Jurkat, Clone E6-1 (cell line): ENCODE results near the gene DUSP23. TPM values are rescaled to one million over a fixed set of nuclear protein-coding genes. Genes with fewer than 3 reads are reported as not detected.

Experiments
- DNase-seq: peaks from one replicate; pipeline ENCODE4 v3.0.0-alpha.2; 2011; ENCODE audit warnings: low read depth, low spot score
- H3K4me3 ChIP-seq: 2 replicates; pipeline ENCODE4 v1.5.1; 2011; ENCODE audit warnings: mild to moderate bottlenecking, low read length, control low read depth, moderate library complexity
- polyA plus RNA-seq: library from polyadenylated mRNA; unstranded; fragments of >200 nt; gene quantifications from one replicate; pipeline ENCODE4 v1.2.1, GENCODE V29; 2012; ENCODE audit warnings: missing spikeins; ENCODE audit not compliant: insufficient read length, insufficient read depth

Gene DUSP23
- polyA plus RNA-seq: not detected

DNA sequence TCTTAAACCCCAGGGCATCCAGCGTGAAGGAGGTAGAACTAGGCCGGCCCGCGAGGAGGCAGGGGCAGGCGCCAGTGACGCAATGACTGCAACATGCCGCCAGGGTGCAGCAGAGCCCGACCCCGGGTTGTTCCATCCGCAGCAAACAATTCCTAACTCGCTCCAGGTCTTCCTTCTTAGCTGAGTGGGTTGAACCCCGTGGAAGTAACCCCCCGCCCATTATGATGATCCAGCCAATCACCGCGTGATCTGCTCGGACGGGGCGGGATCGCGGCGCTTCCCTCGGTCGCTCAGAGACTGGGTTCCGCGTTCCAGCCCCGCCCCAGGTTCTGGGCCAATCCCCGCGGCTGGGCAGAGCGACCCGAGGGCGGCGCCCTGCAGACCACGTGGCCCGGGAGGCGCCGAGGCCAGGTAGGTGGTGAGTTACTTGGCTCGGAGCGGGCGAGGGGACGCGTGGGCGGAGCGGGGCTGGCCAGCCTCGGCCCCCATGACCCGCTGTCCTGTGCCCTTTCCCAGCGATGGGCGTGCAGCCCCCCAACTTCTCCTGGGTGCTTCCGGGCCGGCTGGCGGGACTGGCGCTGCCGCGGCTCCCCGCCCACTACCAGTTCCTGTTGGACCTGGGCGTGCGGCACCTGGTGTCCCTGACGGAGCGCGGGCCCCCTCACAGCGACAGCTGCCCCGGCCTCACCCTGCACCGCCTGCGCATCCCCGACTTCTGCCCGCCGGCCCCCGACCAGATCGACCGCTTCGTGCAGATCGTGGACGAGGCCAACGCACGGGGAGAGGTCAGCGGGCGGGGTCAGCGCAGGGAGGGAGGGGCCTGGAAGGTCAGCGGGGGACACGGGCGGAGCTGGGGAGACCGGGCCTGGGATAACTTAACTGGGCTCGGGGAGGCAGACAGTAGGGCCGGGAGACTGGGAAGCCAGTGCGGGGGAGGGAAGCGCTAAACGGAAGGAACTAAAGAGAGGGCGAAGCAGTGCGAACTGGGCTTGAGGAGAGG lies at the start of gene DUSP23:
Gene DUSP23 (plus strand): TSS at position 380 of the 1,000 bp plus-strand sequence. CDS start 139 bp downstream, at position 519.
- H3K4me3 ChIP-seq: peak within 1 kb of the TSS; percentile 28
- DNase-seq: peak; percentile 22

DNA sequence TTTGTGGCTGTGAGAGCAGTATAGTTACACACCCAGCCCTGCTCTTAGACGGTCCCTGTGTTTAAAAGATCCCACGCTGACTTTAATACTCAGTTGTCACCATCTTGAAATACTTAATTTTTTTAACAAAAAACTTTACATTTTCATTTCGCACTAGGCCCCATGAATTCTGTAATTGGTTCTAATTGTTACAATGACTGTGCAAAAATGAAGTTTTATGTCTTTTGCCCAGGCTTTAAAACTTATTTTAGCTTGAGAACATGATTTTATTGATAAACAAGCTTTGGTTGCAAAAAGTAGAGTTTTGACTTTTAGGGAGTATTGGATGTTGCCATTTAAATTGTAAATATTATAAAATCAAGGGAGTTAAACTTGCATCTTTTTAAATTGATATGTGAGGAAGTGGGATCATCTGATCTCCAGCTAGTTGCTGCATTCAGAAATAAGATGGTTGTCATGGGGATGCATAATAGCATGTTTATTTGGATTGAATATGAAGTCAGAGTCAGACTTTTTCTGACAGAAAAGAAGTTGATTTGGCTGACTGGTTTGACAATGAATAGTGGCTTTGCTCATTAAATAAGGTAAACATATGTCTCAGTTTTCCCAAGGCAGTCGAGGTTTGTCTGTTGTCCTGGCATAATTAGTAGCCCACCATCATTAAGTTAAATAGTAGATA lies 43.4 kb upstream of the DUSP23 start:
- no peak for DNase-seq
- H3K4me3 ChIP-seq: no peak overlapping the region

DNA sequence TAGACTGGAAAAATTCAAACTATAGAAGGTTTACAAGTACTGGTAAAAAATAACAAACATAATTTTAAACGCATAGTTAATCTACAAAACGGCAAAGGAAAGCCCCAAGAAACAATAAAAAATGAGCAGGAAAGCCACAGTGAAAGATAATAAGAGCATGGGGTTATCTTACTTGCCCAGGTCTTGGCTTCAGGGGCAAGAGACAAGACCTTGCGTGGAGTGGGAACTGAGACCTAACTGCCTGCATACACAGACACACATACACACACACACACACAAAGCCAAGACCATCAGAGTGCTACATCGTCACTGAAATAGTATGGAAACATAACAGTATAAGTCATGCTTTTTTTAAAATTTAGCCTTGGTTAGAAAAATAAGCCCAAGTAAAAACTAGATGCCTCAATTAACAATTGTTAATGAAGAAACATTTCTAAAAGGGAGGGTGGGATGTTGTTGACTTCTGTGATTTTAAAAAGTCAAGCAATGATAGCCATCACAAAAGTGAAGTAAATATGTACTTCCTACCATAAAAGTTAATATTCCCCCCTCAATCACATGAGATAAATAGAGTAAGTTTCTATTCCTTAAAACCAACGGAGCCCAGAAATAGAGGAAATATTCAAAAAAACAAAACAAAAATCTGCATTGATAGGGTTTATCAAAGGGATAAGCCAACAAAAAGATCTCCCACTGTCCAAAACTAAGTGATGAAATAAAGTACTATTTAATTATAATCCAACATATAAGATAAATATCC lies 36.9 kb upstream of the DUSP23 start:
- no peak overlapping the region for H3K4me3 ChIP-seq
- DNase-seq: no peak

DNA sequence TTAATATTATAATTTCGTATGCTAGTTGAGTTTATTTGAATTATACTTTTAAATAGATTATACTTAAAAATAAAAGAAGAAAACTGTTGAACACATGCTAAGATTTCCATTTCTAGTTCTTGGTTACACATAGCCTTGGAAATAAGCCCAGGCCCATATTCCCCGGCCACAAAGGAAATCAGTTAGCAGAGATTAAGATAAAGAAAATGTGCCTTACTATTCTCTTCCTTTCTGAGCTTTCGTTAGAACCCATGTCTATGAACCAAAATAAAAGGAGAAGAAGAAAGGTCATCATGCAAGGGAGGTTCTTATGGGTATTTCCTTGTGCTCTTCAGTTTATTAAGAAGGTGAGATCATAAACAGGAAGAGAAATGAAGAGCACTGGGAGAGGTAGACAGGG lies 34.1 kb upstream of the DUSP23 start:
- no peak overlapping the region for H3K4me3 ChIP-seq
- peak; percentile 57 for DNase-seq

DNA sequence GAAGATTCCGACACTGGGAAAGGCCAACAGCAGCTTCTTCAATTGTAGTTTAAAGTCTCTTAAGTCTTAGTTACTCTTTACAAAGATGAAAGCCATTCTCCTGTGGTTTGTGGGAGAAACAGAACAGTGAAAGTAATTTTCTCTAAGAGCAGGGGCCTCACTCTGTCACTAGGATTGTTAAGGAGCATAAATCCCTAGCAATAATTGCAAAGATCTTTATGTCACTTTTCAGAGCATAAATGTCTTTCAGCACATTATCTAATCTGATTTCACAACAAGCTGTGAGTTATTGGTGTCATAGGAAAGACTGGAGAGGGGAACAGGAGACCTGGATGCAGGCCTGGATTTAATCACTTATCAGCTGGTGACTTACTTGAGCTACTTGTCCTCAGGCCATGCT lies 32.4 kb upstream of the DUSP23 start:
- no peak overlapping the region for H3K4me3 ChIP-seq
- DNase-seq: peak; percentile 63

DNA sequence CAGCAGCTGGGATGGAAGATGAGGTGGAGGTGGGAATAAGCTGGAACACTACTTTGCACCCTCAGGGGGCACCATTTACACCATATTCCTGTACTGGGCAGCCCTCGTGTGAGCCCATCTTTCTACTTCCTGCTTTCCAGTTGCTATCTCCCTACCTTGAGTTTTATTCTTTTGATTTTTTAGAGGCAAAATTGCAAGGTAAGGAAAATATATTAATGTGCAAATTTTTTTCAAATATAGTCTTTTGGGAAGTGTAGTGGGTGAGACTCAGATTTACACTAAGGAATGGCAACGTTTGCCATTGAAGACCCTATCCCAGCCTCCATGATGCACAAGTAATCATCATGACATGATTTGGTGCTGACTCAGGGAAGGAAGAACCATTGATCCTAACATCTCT lies 31.1 kb upstream of the DUSP23 start:
- no peak for DNase-seq
- no peak overlapping the region for H3K4me3 ChIP-seq

DNA sequence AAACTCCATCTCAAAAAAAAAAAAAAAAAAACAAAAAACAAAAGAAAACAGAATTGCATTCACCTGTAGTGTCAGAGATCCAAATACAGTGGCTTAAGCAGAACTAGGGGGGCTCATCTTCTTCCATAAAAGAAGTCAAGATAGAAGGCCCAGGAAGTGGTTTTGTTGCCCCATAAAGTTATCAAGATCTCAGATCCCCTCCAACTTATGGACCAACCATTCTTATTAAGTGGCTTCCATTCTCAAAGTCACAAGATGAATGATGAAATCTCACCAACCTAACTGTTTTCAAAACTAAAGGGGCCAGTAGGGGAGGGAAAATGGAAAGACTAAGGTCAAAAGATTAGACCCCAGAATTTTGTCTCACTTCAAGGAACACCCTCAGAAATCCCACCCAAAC lies 30.1 kb upstream of the DUSP23 start:
- no peak for DNase-seq
- H3K4me3 ChIP-seq: no peak overlapping the region

DNA sequence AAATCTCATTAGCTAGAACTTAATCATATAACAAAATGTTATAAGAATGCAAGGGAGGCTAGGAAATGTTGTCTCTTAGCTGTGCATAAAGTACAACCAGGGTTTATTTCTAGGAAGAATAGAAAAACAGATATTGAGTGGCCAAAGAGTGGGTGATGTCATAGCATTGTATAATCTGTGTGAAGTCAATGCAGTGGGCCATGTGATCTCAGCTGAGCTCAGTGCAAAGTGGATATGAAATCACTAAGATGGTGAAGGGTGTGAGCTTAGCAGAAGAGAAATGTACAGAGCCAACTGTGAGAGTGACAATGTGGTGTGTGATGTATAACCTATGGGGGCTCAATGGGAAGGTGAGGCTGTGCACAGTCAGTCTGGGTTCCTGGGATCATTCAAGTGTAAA lies 29.7 kb upstream of the DUSP23 start:
- DNase-seq: no peak
- no peak overlapping the region for H3K4me3 ChIP-seq

DNA sequence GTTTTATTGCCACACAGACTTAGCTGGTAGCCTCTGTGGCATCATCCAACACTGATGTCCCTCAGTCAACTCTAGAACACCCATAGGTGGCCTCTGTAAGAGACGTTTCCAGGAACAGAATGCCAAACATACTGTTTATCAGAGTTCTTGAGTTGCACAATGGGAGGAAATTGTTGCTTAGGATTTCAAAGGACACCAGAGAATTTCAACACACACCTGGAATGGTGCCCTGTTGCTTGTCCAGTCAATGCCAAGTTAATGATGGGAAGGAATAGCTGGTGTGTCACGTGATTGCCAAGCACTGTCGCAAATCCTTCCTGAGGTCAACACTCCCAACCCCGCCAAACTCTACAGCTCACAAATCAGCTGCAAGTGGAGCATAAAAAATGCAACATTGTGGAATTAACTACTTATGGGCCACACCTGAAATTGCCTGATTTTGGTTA lies 28.6 kb upstream of the DUSP23 start:
- no peak for DNase-seq
- H3K4me3 ChIP-seq: no peak overlapping the region

DNA sequence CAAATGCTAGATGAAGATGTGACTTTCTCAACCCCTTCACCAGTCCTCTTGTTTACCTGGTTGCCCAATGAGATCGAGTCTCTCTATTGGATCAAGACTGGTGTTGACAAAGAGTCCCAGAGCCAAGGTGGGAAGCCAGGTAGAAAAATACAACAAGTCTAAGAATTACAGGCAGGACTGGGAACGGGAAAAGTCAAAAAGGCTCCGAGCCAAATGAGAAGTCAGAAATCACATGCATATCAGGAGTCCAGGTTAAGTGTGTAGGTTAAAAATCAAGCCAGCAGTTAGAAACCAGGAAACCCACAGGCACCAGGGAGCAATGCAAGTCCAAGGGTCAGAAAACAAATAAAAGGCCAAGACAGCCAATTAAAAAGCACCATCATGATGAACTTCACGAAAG lies 27.4 kb upstream of the DUSP23 start:
- no peak overlapping the region for H3K4me3 ChIP-seq
- no peak for DNase-seq

DNA sequence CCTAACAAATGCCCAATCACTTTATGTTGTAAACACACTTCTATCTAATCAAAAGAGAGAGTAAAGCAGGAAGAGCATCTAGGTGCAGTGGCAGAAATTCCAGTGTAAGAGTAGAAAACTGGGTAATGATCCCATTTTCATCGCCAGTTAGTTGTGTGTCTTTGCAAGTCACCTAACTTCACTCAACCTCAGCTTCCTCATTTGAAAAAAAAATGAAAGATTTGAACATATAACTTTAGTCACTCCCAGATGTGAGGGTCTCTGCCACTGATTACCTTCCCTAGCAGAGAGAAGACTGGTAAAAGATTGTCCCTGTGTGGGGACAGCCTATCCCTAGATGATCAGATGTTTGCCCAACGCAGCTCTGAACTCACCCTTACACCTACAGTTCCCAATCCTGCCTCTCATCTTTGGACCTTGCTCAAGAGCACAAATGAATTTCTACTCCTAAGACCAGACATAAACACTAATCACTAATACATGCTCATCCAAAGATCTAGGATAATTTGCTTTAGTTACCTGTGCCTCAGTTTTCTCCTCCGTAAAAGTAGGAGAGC lies 25.2 kb upstream of the DUSP23 start:
- DNase-seq: no peak
- no peak overlapping the region for H3K4me3 ChIP-seq

DNA sequence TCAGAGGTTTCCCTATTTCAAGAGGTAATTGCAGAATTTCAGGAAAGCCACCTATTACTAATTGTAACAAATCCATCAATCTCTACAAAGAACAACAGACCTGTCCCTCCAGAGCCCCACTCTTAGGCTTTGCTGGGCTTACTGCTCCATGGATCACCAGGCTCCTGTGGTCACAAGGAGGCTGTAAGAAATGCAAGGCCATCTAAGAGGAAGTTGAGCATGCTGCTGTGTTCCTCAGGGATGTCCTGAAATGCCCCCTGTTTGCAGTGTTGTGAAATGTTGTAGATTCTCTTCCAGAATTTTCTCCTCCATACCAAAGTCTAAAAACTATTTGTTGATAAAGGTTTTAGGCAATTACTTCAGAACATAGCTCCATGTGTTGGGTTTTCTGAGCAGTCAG lies 24.4 kb upstream of the DUSP23 start:
- no peak for DNase-seq
- no peak overlapping the region for H3K4me3 ChIP-seq

DNA sequence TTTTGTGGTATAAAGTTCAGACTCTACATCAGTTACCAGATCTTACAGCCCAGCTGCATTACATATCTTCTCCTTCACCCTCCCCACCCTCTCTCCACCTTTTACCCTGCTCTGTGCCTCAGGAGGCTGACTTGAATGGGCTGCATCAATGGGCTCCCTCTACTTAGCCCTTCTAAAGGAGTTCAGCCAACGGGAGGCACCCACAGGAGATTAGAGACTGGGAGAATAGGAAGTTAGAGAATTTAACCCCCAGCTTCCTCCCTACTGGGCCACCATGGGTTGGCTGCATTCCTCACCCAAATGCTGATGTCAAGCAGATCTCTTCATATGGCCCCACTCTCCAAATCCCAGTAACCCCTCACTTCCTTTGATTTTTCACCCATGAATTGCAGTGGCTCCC lies 17.1 kb upstream of the DUSP23 start:
- no peak for DNase-seq
- H3K4me3 ChIP-seq: no peak overlapping the region

DNA sequence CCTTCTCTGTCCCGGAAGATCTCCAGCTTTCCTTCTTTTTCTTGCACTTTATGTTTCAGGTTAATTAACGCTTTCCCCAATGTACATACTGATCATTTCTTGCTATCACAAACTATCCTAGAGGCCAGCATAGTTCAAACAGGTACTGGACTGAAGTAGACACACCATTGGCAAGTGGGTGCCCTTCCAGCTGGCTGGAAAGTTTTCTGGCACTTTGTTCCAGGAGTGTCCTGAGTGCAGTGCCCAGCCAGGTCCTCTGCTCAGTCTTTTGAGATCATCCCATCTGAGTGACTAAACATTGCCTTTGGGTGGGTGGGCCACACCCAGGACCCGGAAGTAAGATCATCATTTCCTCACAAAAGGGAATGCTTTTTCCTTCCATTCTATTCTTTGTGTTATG lies 15.0 kb upstream of the DUSP23 start:
- no peak overlapping the region for H3K4me3 ChIP-seq
- no peak for DNase-seq

DNA sequence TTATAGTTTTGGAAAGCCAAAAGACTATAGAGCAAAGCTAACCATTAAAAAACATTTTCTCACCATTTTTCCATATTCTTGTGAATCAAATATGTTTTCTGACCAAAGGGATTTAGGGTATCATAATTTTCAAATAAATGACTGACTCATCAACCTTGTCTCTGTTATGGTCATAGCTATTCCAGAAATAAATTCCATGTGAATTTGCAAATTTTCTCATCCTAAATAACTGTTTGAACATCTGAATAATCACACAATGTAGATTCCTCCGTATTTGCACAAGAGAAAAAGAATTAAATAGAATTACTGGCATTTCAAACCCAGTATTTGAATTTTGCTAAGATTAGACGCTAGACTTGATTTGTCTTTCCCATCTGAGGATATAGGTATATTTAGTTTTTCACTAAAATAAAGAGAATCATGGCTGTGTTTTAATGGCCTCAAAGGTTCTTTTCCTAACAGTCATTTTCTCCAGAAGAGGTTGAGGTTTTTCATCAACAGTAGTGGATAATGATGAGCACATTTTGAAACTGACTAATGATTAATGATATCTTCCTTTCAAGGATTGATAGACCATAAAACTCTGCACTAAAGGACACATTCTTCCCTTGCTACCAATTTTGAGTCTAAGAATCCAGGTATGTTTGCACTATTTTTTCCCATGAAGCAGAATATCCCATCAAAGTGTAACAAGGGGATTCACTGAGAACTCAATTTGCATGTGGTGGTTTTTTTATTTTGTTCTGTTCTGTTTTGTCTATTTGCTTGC lies 9.5 kb upstream of the DUSP23 start:
- no peak for DNase-seq
- no peak overlapping the region for H3K4me3 ChIP-seq

DNA sequence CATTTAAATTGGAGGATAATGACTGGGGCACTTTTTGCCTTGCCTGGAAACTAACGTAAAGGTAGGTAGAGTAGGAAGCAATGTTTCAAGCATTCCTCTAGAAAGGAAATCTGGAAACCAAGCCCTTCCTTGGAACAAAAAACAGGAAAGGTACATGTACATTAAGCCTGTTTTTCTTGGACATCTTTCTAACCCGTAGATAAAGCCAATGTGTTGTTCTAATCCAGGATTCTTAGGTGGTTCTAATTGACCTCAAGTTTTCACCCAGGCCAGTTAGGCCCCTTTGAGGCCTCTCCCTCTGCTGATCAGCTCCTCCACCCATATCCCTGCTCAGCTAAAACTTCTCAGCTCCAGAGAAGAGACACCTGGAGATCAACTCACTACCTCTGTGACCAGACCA lies 6.3 kb upstream of the DUSP23 start:
- no peak overlapping the region for H3K4me3 ChIP-seq
- DNase-seq: no peak

DNA sequence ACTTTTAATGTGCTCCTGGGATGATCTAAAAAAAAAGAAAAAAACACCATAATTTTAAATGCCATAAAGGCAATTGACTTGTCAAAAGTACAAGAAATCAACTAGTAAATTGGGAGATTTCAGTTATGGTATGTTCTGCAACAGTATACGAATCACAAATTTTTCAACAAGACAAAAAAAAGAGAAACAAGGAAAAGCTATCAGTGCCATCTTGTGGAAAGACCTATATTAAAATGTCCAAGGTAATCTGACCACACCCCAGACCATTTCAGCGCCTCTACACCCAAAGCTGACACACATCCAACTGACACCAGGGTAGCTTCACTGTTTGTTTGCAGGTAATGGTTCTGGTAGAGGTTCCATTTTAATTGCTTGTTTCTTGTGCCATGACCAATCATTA lies 5.0 kb upstream of the DUSP23 start:
- no peak for DNase-seq

DNA sequence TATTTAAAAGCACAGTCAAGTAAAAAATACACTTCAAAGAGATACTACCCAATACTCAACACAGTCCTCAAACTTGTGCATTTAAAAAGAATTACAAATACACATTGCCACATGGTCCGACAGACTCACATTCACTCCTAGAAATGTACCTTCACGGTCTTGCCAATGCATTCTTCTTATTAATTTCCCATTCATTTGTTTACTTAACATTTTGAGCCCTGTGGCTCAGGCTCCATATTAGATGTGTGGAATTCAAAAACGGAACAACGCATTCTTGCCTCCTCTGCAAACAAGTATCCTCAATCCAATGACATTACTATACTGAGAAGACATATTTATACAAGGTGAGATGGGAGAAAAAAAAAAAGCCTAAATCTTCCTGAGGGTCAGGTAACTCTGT lies 2.5 kb upstream of the DUSP23 start:
- no peak overlapping the region for H3K4me3 ChIP-seq
- DNase-seq: no peak

More for the DNA sequence above, 5.0 kb upstream of the DUSP23 start:
- no peak overlapping the region for H3K4me3 ChIP-seq
